T-helper 17 cell (primary cell): ENCODE results near the gene TSNAXIP1. TPM values are rescaled to one million over a fixed set of nuclear protein-coding genes. Genes with fewer than 3 reads are reported as not detected.

ENCODE experiments used
- total RNA-seq, 4 donors: library from RNA in 2 of 4; stranded (reverse) in 2 of 4; gene quantifications; one replicate each; pipeline ENCODE4 v1.2.3 and lab custom pipeline; 2022 to 2026

TSNAXIP1 gene
- total RNA-seq, 2 donors from 2014 or later: 0.62 to 0.63 TPM

Other genes starting within 250 kb of the TSNAXIP1 start
- 10 to 100 TPM; 48.5 to 57.8 TPM for gene CTCF, start 244.4 kb upstream of the TSNAXIP1 start, total RNA-seq
- gene CARMIL2, start 161.7 kb upstream of the TSNAXIP1 start, total RNA-seq: 100 to 1,000 TPM; 144 to 145 TPM
- 10 to 100 TPM; 29.5 to 38.7 TPM for gene ACD, start 146.6 kb upstream of the TSNAXIP1 start, total RNA-seq
- gene PARD6A, start 145.9 kb upstream of the TSNAXIP1 start, total RNA-seq: 1 to 10 TPM; 6.3 to 7.9 TPM
- gene ENKD1, start 140.1 kb upstream of the TSNAXIP1 start, total RNA-seq: 1 to 10 TPM; 6.1 to 6.8 TPM
- 1 to 10 TPM; 2.9 to 5.1 TPM for gene C16orf86, start 140.1 kb upstream of the TSNAXIP1 start, total RNA-seq
- gene GFOD2, start 87.6 kb upstream of the TSNAXIP1 start, total RNA-seq: 10 to 100 TPM; 11.7 to 14.7 TPM
- 10 to 100 TPM; 29.8 to 30.4 TPM for gene RANBP10, start 329 bp upstream of the TSNAXIP1 start, total RNA-seq
- gene THAP11, start 35.4 kb downstream of the TSNAXIP1 start, total RNA-seq: 10 to 100 TPM; 31.2 to 33.1 TPM
- gene NUTF2, start 40.0 kb downstream of the TSNAXIP1 start, total RNA-seq: 10 to 100 TPM; 46.6 to 66.8 TPM
- gene CENPT, start 40.8 kb downstream of the TSNAXIP1 start, total RNA-seq: 10 to 100 TPM; 75.3 to 77.0 TPM
- 100 to 1,000 TPM in 1 of 2 donors, 10 to 100 TPM in 1; 99.0 to 105 TPM for gene EDC4, start 66.2 kb downstream of the TSNAXIP1 start, total RNA-seq
- 1 to 10 TPM; 2.5 to 2.6 TPM for gene NRN1L, start 78.0 kb downstream of the TSNAXIP1 start, total RNA-seq
- gene PSKH1, start 86.4 kb downstream of the TSNAXIP1 start, total RNA-seq: 10 to 100 TPM; 14.5 to 15.5 TPM
- gene CTRL, start 125.0 kb downstream of the TSNAXIP1 start, total RNA-seq: 1 to 10 TPM; 6.7 to 8.4 TPM
- 100 to 1,000 TPM in 1 of 2 donors, 10 to 100 TPM in 1; 93.7 to 119 TPM for gene PSMB10, start 130.0 kb downstream of the TSNAXIP1 start, total RNA-seq
- gene LCAT, start 137.2 kb downstream of the TSNAXIP1 start, total RNA-seq: 1 to 10 TPM; 4.6 to 5.7 TPM
- gene SLC12A4, start 161.7 kb downstream of the TSNAXIP1 start, total RNA-seq: 10 to 100 TPM; 19.5 to 24.3 TPM
- under 1 TPM; 0.22 to 0.68 TPM for gene DPEP3, start 173.6 kb downstream of the TSNAXIP1 start, total RNA-seq
- gene DPEP2, start 192.6 kb downstream of the TSNAXIP1 start, total RNA-seq: 10 to 100 TPM; 42.7 to 51.2 TPM
- not detected for gene DPEP2NB, start 209.0 kb downstream of the TSNAXIP1 start, total RNA-seq
- gene DDX28, start 216.3 kb downstream of the TSNAXIP1 start, total RNA-seq: 10 to 100 TPM; 13.2 to 14.8 TPM
- gene DUS2, start 216.4 kb downstream of the TSNAXIP1 start, total RNA-seq: 10 to 100 TPM; 12.0 to 12.3 TPM